Fibroblast of villous mesenchyme (primary cell): ENCODE results near the gene FYN. TPM values are rescaled to one million over a fixed set of nuclear protein-coding genes. Genes with fewer than 3 reads are reported as not detected.

Experiments
- DNase-seq: peaks from one replicate; pipeline ENCODE4 v3.0.0-alpha.2; 2010; ENCODE audit warnings: low read depth
- H3K4me3 ChIP-seq: 2 replicates; pipeline ENCODE4 v1.5.1; 2011; ENCODE audit warnings: low read depth, mild to moderate bottlenecking, low read length
- total RNA-seq: library from RNA; depleted of rRNA; stranded (reverse); fragments of >200 nt; gene quantifications from 2 replicates; pipeline ENCODE4 v1.2.3, GENCODE V29; 2012
- TF ChIP-seq, protein P1 (sequence below): IDR thresholded peaks from 2 replicates; pipeline ENCODE4 v1.5.1; 2012; ENCODE audit warnings: low read depth, mild to moderate bottlenecking, low read length; ENCODE audit not compliant: insufficient read depth

Gene FYN
- total RNA-seq, 1 donor: 26.8 TPM

- TF ChIP-seq, protein P1, sequence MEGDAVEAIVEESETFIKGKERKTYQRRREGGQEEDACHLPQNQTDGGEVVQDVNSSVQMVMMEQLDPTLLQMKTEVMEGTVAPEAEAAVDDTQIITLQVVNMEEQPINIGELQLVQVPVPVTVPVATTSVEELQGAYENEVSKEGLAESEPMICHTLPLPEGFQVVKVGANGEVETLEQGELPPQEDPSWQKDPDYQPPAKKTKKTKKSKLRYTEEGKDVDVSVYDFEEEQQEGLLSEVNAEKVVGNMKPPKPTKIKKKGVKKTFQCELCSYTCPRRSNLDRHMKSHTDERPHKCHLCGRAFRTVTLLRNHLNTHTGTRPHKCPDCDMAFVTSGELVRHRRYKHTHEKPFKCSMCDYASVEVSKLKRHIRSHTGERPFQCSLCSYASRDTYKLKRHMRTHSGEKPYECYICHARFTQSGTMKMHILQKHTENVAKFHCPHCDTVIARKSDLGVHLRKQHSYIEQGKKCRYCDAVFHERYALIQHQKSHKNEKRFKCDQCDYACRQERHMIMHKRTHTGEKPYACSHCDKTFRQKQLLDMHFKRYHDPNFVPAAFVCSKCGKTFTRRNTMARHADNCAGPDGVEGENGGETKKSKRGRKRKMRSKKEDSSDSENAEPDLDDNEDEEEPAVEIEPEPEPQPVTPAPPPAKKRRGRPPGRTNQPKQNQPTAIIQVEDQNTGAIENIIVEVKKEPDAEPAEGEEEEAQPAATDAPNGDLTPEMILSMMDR: no peak
- H3K4me3 ChIP-seq: no peak overlapping the region
- no peak for DNase-seq
Measured at GRCh38 chr6:111723412-111723970, 149.8 kb downstream of the FYN start.

DNA sequence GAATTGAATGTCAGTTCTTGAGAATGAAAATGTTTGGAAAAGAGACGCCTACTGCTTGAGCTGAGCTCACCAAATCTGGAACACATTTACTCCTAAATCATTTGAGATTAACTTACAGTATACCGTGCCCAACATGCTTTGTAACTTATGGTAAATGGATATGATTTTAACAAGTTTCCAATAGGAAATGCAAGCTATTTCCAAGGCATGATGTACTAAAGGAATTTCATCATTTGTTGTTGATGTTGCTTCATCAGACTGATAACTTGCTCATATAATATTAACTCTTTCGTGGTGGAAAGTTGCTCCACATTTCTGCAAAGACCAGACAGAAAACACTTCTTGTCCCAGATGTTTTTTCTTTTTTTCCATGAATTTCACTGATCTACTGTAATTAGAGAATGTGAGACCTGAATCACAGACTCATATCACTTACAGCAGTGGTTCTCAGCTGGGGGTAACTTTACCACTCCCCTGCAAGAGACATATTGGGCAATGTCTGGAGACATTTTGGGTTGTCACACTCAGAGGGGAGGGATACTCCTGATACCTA lies 151.0 kb downstream of the FYN start:
- TF ChIP-seq, protein P1: no peak

DNA sequence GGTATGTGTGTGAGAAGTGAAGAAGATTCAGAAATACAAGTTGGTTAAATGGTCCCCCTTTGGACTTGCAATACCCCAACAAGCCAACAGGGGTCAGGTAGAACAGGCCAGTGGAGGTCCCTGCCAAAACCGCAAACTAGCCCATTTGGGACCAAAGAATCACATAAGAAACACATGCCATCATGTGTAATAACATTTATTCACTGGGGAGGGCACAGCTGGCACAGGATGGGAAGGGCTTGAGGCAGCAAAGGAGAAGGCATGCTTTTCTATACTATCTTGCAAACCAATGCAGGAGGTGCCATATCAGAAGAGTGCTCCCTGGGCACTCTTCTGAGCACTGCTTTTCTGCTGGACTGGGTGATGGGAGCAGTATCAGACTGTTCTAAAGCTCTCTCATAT lies 151.5 kb downstream of the FYN start:
- peak; percentile 45 for DNase-seq
- H3K4me3 ChIP-seq: no peak overlapping the region
- TF ChIP-seq, protein P1: peak; percentile 74

More for the DNA sequence above, 151.0 kb downstream of the FYN start:
- DNase-seq: peak; percentile 83
- H3K4me3 ChIP-seq: no peak overlapping the region

DNA sequence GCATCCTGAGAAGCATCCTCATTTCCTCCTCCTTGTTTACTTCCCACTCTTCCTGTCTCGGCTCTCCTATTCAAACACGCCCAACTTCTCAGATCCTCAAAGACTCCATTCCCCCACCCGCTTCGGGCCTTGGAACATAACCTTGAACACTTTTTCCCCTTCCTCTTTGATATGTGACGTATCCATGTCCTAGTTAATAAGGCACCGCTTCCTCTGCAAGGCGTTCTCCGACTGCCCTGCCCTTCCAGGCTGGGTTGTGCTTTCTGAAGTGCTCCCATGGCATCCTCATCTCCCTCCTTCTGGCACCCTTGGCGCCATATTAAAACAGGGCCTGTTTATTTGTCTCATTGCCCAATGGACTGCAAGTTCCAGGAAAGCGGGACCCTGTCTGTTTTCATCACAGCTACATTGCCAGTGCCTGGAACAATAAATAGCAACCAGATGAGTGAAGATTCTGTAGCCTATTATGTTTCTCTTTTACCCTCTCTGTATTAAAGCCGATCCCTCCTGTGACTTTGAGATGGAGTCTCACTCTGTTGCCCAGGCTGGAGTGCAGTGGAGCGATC lies 152.2 kb downstream of the FYN start:
- no peak overlapping the region for H3K4me3 ChIP-seq
- DNase-seq: no peak
- TF ChIP-seq, protein P1: no peak

DNA sequence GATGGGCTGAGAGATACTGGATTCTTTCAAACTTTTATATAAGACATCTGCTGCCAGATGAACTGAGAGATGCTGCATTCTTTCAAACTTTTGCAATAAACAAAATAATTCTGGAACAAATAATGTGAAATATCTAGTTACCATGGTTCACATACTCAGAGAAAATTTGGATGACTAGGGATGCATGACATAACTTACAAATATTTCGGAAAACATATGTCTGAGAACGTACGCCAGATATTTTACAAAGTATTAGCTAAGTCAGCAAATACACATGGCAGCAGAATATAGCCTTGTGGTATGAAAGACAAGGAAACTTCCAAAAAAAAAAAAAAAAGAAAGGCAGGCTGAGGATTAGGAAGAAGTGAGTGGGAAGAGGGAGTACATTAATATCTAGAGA lies 154.3 kb downstream of the FYN start:
- H3K4me3 ChIP-seq: no peak overlapping the region
- DNase-seq: no peak
- TF ChIP-seq, protein P1: no peak

- no peak for DNase-seq
- no peak overlapping the region for H3K4me3 ChIP-seq
- TF ChIP-seq, protein P1: no peak
Measured at GRCh38 chr6:111718326-111718725, 154.9 kb downstream of the FYN start.
